Left ventricle myocardium superior (tissue), 1 donor: ENCODE measurements around the gene TINAGL1. TPM values are rescaled to one million over a fixed set of nuclear protein-coding genes. Genes with fewer than 3 reads are reported as not detected.

Source experiments
- ATAC-seq: fragments of 200-7000 bp; cut with Tn5 transposase; one replicate; pipeline ENCODE4 v1.9.1; 2020; ENCODE audit warnings: mild to moderate bottlenecking, moderate library complexity
- DNase-seq: peaks from one replicate; pipeline ENCODE4 v3.0.0-alpha.2; 2020
- intact Hi-C: fragments of 100-400 bp; cut with micrococcal nuclease; formaldehyde crosslinking; loops from one replicate; pipeline ENCODE4 v1.11.0; 2022
- total RNA-seq: library from RNA; stranded (reverse); fragmentation: NEBNext Ultra II Directional; extraction: Animal tissue kit (Norgen Biotek cat#: 25700); gene quantifications from one replicate; pipeline ENCODE4 v1.2.1, GENCODE V29; 2021
- donor health status: DM: no; HTN: yes; CAD: no; lungs with severe emphysema.

Gene TINAGL1
- total RNA-seq, 1 donor from 2014 or later: 274 TPM

GRCh38 chr1:31593770-31594632 is 17.7 kb downstream of the TINAGL1 start:
- peak; percentile 83 for ATAC-seq
- intact Hi-C loops: no loop called here
- DNase-seq: peak; percentile 85

- ATAC-seq (no peak), DNase-seq (no peak)
- intact Hi-C loops: loop anchor here (5.0 kb wide), 1 partner anchor 34 kb away; no protein-coding TSS in a partner anchor
Measured at GRCh38 chr1:31595836-31596736, 19.8 kb downstream of the TINAGL1 start.

GRCh38 chr1:31596737-31597097 is 20.4 kb downstream of the TINAGL1 start:
- no peak for DNase-seq
- ATAC-seq: no peak
- intact Hi-C loops: loop anchor here (5.0 kb wide), 1 partner anchor 34 kb away; no protein-coding TSS in a partner anchor

DNA sequence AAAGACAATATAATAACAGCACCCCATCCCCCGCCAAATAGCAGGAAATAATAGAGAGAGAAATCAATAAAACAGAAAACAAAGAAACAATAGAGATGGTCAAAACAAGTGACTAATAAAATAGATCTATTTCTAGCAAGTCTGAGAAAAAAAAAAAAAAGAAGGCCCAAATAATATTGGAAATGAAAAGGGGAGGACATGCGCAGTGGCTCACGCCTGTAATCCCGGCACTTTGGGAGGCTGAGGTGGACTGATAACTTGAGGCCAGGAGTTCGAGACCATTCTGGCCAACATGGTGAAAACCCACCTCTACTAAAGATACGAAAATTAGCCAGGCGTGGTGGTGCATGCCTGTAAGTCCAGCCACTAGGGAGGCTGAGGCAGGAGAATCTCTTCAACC is 22.7 kb downstream of the TINAGL1 start:
- intact Hi-C loops: loop anchor here (5.0 kb wide), 1 partner anchor 37 kb away; no protein-coding TSS in a partner anchor
- DNase-seq (no peak), ATAC-seq (no peak)

GRCh38 chr1:31600641-31601040 is 24.3 kb downstream of the TINAGL1 start:
- no peak for ATAC-seq
- DNase-seq: no peak
- intact Hi-C loops: no loop called here

DNA sequence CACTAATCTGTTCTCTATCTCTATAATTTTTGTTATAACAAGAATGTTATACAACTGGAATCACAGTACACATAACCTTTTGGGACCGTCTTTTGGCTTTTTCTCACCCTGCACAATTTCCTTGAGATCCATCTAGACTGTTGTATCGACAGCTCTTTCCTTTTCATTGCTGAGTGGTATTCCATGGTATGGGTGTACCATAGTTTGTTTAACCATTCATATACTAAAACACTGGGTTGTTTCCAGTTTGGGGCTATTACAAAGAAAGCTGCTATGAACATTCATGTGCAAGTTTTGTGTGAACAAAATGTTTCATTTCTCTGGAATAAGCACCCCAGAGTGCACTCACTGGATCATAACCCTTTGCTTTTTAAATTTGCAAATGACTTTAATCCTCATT is 25.8 kb downstream of the TINAGL1 start:
- DNase-seq (no peak), ATAC-seq (no peak)
- intact Hi-C loops: no loop called here

DNA sequence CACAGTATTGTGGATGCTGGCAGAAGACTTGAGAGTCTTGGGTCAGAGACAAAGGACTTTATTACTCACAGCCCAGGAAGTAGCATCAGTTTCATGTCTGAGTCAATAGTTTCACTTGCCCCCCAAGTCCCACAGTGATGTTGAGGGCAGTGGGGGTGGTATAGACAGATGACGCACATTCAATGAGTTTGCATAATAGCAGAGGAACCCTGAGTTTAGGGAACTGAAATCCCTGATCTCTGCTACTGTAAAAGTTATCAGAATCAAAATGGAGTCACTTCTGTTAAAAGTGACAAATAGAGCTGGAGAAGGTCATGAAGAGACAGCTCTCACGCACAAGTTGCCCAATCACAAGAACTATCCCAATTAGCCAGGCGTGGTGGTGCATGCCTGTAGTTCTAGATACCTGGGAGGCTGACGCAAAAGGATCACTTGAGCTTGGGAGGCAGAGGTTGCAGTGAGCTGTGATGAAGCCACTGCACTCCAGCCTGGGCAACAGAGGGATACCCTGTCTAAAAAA is 29.7 kb downstream of the TINAGL1 start:
- intact Hi-C loops: no loop called here
- ATAC-seq (no peak), DNase-seq (no peak)

DNA sequence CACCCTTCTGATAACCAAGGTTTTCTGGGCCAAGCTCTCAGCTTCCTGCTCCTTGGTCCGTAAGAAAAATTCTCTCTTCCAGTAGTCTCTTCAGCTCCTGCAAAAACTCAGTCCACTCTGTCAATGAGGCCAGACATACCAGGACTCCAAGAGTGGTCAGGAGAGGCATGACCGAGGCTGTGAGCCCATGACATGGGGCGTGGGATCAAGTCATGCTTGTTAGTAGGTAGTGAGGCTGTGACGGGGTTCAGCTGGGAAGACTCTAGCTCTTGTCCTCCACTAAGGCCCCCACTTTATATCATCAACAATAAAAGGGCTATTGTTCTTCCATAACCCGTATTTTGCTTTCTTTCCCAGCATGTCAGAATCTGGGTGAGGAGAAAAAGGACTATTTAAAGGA is 31.0 kb downstream of the TINAGL1 start:
- DNase-seq (no peak), ATAC-seq (no peak)
- intact Hi-C loops: no loop called here

- DNase-seq: no peak
- no peak for ATAC-seq
- intact Hi-C loops: no loop called here
Measured at GRCh38 chr1:31609514-31610118, 33.3 kb downstream of the TINAGL1 start.

DNA sequence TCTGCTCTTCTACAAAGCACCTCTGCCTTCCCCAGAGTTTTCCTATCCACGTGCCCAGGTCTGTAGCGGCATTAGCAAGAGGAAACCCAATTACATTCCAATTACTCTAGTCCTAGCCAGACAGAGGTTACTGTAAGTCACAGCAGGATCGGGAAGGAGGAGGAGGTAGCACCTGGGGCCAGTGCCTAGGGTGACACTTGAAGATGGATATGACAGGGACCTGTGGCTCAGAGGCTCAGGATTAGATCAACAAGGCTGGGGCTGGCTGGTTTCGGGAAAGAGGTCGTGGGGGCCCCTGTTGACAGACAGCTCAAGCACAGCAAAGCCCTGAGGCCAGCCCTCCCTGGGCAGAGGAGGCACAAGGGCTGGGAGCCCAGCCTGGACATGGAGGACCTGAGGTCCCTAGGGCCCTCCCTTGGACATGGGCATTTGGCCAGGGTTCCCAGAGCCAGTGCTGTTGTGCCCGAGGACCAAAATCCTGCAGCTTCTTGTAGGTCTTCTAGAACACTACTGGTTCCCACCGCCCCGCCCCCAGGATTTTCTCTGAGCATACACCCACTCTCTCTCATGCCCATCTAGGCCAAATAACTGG is 38.2 kb downstream of the TINAGL1 start:
- intact Hi-C loops: no loop called here
- DNase-seq: no peak
- ATAC-seq: no peak

GRCh38 chr1:31615414-31615813 is 39.1 kb downstream of the TINAGL1 start:
- ATAC-seq: no peak
- intact Hi-C loops: no loop called here
- no peak for DNase-seq

DNA sequence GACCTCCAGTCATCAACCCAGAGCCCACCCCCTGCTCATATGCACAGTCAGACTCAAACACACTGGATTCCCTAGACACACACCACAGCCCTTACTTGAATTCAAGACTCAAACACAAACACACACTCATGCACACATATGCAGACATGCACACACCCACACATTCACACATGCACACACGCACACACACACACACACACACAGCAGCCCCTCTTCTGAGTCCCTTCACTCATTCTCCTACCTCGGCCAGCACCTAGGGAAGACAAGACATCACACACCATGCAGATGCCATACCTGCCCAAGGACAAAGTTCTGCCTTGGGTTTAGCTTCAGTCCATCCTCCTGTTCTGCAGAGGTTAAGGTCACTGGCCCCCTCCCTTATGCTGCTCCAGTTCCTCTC is 39.6 kb downstream of the TINAGL1 start:
- ATAC-seq (no peak), DNase-seq (no peak)
- intact Hi-C loops: no loop called here

DNA sequence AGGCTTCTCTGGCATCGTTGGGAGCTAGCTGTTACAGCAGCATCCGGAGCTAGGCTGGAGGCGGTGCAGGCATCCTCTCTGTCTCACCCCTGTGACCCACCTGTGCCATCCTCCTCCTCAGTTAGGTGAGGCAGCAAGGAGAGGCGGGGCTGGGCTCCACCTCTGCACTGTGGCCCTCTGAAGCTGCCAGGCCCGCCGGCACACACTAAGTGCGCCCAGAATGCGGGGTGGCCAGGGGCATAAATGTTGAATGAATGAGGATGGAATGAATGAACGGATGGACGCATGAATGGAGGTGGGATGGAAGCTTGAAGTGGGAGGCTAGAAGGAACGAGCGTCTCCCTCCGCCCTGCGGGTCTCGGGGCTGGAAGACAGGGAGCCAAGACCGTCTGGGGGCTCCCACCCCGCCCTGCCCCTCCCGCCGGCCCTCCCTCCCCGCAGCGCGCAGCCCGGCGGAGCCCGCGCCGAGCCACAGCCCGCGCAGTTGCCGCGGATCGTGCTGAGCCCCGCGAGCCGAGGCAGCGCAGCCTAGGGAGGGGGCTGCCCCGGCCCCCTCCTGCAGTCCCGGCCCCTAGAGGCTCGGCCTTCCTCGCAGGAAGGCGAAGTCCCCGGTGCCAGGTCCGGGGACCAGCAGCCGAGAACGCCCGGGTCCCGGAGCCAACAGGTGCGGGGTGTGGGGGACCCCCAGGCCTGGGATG is 41.1 kb downstream of the TINAGL1 start, which contains the start of gene HCRTR1:
HCRTR1 (plus strand) TSS at position 472 of the 698 bp plus-strand sequence. CDS start 1,504 bp downstream, outside the sequence.
- intact Hi-C loops: no loop called here
- ATAC-seq (peak; percentile 18), DNase-seq (no peak)

- intact Hi-C loops: loop anchor here (2.0 kb wide), 1 partner anchor 53 kb away; no protein-coding TSS in a partner anchor
- DNase-seq (peak; percentile 66), ATAC-seq (peak; percentile 63)
Measured at GRCh38 chr1:31617916-31618746, 41.8 kb downstream of the TINAGL1 start.

- ATAC-seq: no peak
- DNase-seq: no peak
- intact Hi-C loops: loop anchor here (2.0 kb wide), 1 partner anchor 54 kb away; no protein-coding TSS in a partner anchor
Measured at GRCh38 chr1:31618916-31619846, 42.9 kb downstream of the TINAGL1 start.
